GM18861 (cell line): Measurements from ENCODE around the gene CEP350.
"Not testable (repeated sequence)": the region's sequence is repeated elsewhere in the genome, so short reads cannot be mapped to it uniquely, and the experiment has no call there.

Source experiments
- ATAC-seq: cut with Tn5 transposase; IDR thresholded peaks from one replicate; pipeline ENCODE4 v1.9.1; 2021; ENCODE audit not compliant: unreplicated experiment

Gene CEP350

GRCh38 chr1:180112984-180113647 lies 158.5 kb downstream of the CEP350 start:
- no peak for ATAC-seq

DNA sequence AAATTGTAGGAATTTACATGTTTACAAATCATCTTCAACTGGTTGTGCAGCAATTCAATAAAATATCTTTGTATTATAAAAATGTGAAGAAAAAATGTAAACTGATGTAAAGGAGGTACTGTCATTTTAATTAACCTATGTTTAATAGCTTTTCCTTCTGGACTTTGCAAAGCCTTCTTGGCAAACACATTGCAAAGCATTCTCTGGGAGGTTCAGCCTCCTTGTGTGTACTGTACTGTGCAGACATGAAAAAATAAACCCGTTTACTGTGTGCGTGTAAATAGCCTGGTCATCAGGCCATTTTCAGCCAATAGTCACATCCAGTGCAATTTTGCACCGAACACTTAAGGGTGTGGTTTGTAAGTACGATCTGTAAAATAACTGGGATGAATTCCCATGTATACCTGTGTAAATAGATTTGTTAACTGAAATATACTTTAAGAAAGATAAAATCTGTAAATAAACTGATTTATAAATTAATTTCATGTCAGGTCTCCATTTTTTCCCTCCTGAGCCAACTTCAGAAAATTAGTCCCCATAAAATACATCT lies 159.9 kb downstream of the CEP350 start:
- no peak for ATAC-seq

DNA sequence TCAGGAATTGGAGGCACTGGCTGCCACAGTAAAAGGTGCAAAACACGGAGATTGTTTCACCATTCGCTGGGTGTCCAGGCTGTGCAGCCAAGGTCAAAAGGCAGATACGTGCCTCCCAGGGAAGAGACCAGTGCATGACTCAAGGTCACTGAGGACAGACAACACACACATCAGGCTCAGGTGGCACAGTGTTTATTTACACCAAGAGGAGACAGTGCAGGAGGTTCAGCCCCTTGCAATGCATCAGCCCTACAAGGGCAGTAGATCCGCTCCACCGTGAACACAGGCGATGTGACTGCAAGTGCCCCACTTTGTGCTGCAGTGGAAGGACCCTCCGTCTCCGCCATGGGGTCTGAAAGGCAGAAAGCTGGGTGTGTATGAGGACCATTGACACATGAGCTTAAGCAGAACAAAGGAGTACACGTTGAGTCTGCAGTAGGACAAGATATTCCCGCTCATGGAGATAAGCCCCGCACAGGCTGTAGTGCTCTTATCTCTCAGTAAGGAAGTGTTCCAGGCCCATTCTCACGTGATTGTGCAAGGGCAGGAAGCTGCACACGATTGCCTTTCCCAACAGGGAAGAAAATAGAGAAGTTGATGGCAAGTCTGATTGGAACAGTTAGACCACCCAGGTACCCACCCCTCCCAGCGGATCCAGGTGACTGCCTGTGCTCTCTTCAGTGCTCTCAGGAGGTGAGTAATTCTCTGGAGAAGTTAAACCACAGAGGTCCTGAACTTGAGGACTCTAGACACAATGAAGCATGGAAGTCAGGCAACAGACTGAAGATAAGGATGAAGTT lies 162.6 kb downstream of the CEP350 start:
- no peak for ATAC-seq

- ATAC-seq = no peak
These were observed 163.1 kb downstream of the CEP350 start for GRCh38 chr1:180117764-180118116.

- ATAC-seq = no peak
These were observed 165.2 kb downstream of the CEP350 start for GRCh38 chr1:180119837-180120236.

- no peak for ATAC-seq
These were observed 168.9 kb downstream of the CEP350 start for GRCh38 chr1:180123463-180123936.

DNA sequence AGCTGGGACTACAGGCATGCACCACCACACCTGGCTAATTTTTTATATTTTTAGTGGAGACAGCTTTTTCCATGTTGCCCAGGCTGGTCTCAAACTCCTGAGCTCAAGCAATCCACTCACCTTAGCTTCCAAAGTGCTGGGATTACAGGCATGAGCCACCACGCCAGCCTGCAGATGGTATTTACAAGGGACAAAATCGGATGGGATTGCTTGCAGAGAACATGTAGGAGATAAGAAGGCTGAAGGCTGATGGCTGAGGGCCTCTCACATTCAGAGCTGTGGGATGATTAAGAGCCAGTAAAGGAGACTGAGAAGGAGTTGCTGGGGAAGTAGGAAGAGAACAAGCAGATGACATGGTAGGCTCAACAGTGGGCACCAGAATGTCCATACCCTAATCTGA lies 176.0 kb downstream of the CEP350 start:
- ATAC-seq = no peak

DNA sequence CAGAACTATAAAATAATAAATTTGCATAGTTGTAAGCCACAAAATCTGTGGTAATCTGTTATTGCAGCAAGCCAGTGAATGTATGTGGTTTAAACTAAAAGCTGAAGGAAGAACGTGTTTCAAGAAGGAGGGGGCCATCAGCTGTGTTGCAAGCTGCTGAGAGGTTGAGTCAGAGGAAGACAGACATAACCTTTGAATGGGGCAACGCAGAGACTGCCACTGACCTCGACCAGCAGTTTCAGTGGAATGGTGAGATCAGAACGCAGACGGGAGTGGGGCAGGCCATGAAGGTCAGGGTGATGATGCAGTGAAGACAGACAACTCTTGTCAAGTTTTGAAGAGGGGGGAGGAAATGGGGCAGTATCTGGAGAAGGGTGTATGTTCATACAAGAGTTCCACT lies 176.9 kb downstream of the CEP350 start:
- no peak for ATAC-seq

GRCh38 chr1:180133193-180133592 lies 178.6 kb downstream of the CEP350 start:
- ATAC-seq = no peak

GRCh38 chr1:180133688-180134087 lies 179.1 kb downstream of the CEP350 start:
- ATAC-seq = not testable (repeated sequence)

DNA sequence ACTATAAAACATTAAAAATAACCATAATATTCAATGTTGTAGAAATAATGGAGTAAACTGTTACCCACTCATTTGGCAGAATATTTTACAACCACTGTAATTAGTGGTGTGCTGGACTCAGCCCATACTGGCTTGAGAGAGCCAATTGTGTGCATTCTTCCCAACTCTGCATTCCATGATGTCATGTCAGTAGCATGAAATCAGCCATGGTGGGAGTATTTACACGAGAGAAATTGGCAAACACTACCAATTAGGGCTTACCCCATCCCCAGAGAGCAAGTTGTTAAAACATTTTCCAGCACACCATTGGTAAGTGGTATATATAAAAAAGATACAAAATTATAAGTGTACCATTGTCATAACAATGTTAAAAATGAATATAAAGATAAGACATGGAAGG lies 180.9 kb downstream of the CEP350 start:
- no peak for ATAC-seq

DNA sequence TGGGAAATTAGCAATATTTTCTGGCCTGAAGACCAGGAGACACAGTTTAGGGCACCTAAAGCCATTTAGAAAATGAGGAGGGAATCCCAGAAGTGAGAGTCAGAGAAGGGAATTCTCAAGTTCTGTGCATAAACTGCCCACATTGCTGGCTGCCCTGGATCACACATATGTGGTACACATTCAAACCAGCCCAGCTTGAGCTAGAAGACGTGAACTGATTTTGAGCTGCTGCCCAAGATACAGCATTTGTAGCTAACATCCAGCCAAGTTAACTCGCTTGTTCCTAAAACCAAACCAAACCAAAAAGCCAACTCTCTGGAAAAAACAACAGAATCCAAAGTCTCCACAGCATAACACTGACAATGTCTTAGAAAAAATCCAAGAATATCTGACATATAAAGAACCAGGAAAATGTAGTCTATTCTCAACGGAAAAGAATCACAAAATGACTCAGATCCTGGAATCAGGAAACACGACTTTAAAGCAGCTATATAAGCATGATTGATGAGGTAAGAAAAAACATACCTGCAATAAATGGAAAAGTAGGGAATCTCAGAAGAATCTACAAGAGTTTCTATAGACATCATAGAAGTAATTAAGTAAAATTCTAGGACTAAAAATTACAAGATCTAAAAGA lies 181.8 kb downstream of the CEP350 start:
- ATAC-seq = no peak

DNA sequence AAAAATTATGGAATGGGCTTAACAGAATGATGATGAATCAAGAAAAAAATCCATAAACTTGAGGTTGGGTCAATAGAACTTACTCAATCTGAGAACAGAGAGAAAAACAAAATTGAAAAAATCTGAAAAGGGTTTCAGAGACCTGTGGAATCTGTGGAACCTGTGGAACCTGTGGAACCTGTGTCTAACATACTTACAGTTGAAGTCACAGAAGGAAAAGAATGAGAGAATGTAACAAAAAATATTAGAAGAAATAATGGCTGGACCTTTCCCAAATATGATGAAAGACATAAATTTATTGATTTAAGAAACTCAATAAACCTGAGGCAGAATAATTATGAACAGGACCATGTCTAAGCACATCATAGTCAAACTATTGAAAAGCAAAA lies 182.4 kb downstream of the CEP350 start:
- ATAC-seq = no peak

- no peak for ATAC-seq
These were observed 183.2 kb downstream of the CEP350 start for GRCh38 chr1:180137776-180138175.

DNA sequence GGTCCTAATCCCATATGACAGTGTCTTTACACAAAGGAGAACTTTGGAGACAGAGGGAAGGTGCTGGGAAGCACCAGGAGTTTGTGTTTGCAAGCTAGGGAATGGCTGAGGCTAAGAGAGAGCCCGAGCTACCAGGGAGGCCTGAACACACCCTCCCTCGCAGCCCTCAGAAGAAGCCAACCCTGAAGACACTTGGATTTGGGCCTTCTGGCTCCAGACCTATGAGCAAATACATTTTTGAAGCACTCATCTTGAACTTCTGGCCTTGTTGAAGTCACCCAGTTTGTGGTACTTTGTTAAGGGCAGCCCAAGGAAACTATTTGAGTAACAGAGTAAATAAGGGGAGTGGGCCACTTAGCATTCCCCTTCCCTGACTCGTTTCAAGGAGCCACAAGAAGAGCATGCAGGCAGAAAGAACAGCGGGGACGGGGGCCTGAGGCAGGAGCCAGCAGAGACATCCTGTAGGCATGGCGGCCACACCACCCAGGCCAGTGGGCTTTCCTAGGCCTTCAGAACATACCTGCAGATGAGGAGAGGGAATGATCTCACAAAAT lies 186.8 kb downstream of the CEP350 start:
- ATAC-seq = no peak

- ATAC-seq = no peak
These were observed 188.7 kb downstream of the CEP350 start for GRCh38 chr1:180143359-180143758.

GRCh38 chr1:180144659-180145357 lies 190.2 kb downstream of the CEP350 start:
- no peak for ATAC-seq

- no peak for ATAC-seq
These were observed 190.8 kb downstream of the CEP350 start for GRCh38 chr1:180145446-180145845.

GRCh38 chr1:180150982-180151381 lies 196.4 kb downstream of the CEP350 start:
- ATAC-seq = no peak

DNA sequence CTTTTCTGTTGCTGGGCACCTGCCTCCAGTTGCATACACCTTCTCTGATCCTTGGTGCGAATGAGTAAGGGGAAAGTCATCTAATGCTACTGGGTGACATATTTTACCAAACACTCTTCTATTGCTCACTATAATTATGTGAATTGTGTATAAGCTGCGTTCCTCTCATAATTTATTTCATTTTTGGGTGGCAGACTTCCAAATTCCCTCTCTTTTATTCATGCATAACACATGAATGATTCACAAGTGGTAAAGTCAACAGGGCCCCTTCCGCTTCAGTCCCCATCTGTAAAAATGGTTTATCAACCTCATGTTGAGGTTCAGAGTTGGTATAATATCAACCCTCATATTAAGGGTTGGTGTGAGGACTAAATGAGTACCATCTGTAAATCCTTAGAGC lies 196.9 kb downstream of the CEP350 start:
- no peak for ATAC-seq

- no peak for ATAC-seq
These were observed 198.0 kb downstream of the CEP350 start for GRCh38 chr1:180152588-180152987.
